WTC11 (cell line): ENCODE measurements around the gene CLTRN. TPM values are rescaled to one million over a fixed set of nuclear protein-coding genes. Genes with fewer than 3 reads are reported as not detected.
"Not testable (repeated sequence)": the region's sequence is repeated elsewhere in the genome, so short reads cannot be mapped to it uniquely, and the experiment has no call there.

Source experiments
- ATAC-seq: fragments of 200-7000 bp; cut with Tn5 transposase; 2 replicates; pipeline ENCODE4 v1.10.0; 2021; ENCODE audit warnings: mild to moderate bottlenecking, moderate library complexity
- Bru-seq: library from RNA; stranded (reverse); fragments of 400-500 nt; gene quantifications from one replicate; lab custom pipeline; 2021; lab: Mats Ljungman, UMichigan
- CTCF ChIA-PET: fragments of 300-600 bp; sonication (Branson Sonifier 250); formaldehyde crosslinking; loops from one replicate; lab custom pipeline; 2021; ENCODE audit warnings: antibody characterized with exemption; lab: Charles Lee
- POLR2A ChIA-PET: fragments of 350-600 bp; sonication (Branson Sonifier 250); formaldehyde crosslinking; loops from one replicate; lab custom pipeline; 2021; ENCODE audit warnings: antibody characterized with exemption; lab: Charles Lee
- DNase-seq: peaks from one replicate; pipeline ENCODE4 v3.0.0; 2021; ENCODE audit warnings: low spot score
- H3K27ac Mint-ChIP-seq: 2 replicates; pipeline ENCODE4 v1.8.0; 2021; ENCODE audit warnings: mixed read lengths
- H3K27me3 Mint-ChIP-seq: 2 replicates; pipeline ENCODE4 v1.8.0; 2021; ENCODE audit warnings: low read depth, mild to moderate bottlenecking, moderate library complexity, mixed read lengths
- H3K36me3 Mint-ChIP-seq: 2 replicates; pipeline ENCODE4 v1.8.0; 2021; ENCODE audit warnings: mixed read lengths
- H3K4me1 Mint-ChIP-seq: 2 replicates; pipeline ENCODE4 v1.8.0; 2022; ENCODE audit warnings: mixed read lengths
- H3K4me3 Mint-ChIP-seq: 2 replicates; pipeline ENCODE4 v1.8.0; 2021; ENCODE audit warnings: mild to moderate bottlenecking, moderate library complexity, mixed read lengths
- H3K9me3 Mint-ChIP-seq: 2 replicates; pipeline ENCODE4 v1.8.0; 2021; ENCODE audit warnings: mixed read lengths
- AR ChIP-seq: fragments of 250-450 bp; sonication (Bioruptor Pico); IDR thresholded peaks from 2 replicates; pipeline ENCODE4 v1.9.0; 2021; ENCODE audit warnings: mild to moderate bottlenecking
- CREM ChIP-seq: sonication (generic); formaldehyde crosslinking; IDR thresholded peaks from 2 replicates; pipeline ENCODE4 v1.8.1; 2022; ENCODE audit warnings: mild to moderate bottlenecking, missing genetic modification reagents, moderate library complexity
- E2F1 ChIP-seq: sonication (generic); formaldehyde crosslinking; IDR thresholded peaks from 2 replicates; pipeline ENCODE4 v1.8.0; 2022; ENCODE audit warnings: mild to moderate bottlenecking, missing genetic modification reagents
- E2F5 ChIP-seq: sonication (generic); formaldehyde crosslinking; IDR thresholded peaks from 2 replicates; pipeline ENCODE4 v1.8.1; 2022; ENCODE audit warnings: mild to moderate bottlenecking, moderate library complexity, missing genetic modification reagents
- EMX1 ChIP-seq: fragments of 250-450 bp; sonication (Bioruptor Pico); IDR thresholded peaks from 2 replicates; pipeline ENCODE4 v1.8.0; 2021; ENCODE audit warnings: mild to moderate bottlenecking
- FOXJ3 ChIP-seq: sonication (generic); formaldehyde crosslinking; IDR thresholded peaks from 2 replicates; pipeline ENCODE4 v1.9.0; 2021; ENCODE audit warnings: missing genetic modification reagents, mild to moderate bottlenecking, borderline replicate concordance
- FOXK1 ChIP-seq: sonication (generic); formaldehyde crosslinking; IDR thresholded peaks from 2 replicates; pipeline ENCODE4 v1.8.0; 2022; ENCODE audit warnings: mild to moderate bottlenecking, moderate library complexity, missing genetic modification reagents
- GTF2I ChIP-seq: fragments of 250-450 bp; sonication (Bioruptor Pico); conservative IDR thresholded peaks from 2 replicates; pipeline ENCODE4 v1.4.0; 2021; ENCODE audit warnings: mild to moderate bottlenecking
- HMGA2 ChIP-seq: fragments of 250-450 bp; sonication (Bioruptor Pico); IDR thresholded peaks from 2 replicates; pipeline ENCODE4 v1.4.0; 2021; ENCODE audit warnings: mild to moderate bottlenecking, moderate library complexity
- IRF2 ChIP-seq: sonication (generic); formaldehyde crosslinking; IDR thresholded peaks from 2 replicates; pipeline ENCODE4 v1.8.0; 2022; ENCODE audit warnings: low read depth, missing genetic modification reagents, borderline replicate concordance
- MLX ChIP-seq: sonication (generic); formaldehyde crosslinking; IDR thresholded peaks from 2 replicates; pipeline ENCODE4 v1.8.1; 2023; ENCODE audit warnings: mild to moderate bottlenecking, missing genetic modification reagents, moderate library complexity
- NR1H2 ChIP-seq: sonication (generic); formaldehyde crosslinking; IDR thresholded peaks from 2 replicates; pipeline ENCODE4 v1.9.0; 2021; ENCODE audit warnings: mild to moderate bottlenecking, moderate library complexity, missing genetic modification reagents
- RORB ChIP-seq: fragments of 250-450 bp; sonication (Bioruptor Pico); IDR thresholded peaks from 2 replicates; pipeline ENCODE4 v1.9.0; 2021; ENCODE audit warnings: mild to moderate bottlenecking
- SMAD3 ChIP-seq: sonication (generic); formaldehyde crosslinking; IDR thresholded peaks from 2 replicates; pipeline ENCODE4 v1.8.0; 2022; ENCODE audit warnings: missing genetic modification reagents, mild to moderate bottlenecking, borderline replicate concordance
- TEAD1 ChIP-seq: sonication (generic); formaldehyde crosslinking; IDR thresholded peaks from 2 replicates; pipeline ENCODE4 v1.8.0; 2022; ENCODE audit warnings: mild to moderate bottlenecking, missing genetic modification reagents
- USF2 ChIP-seq: sonication (generic); formaldehyde crosslinking; IDR thresholded peaks from 2 replicates; pipeline ENCODE4 v1.8.1; 2023; ENCODE audit warnings: mild to moderate bottlenecking, missing genetic modification reagents, moderate library complexity
- ZNF281 ChIP-seq: sonication (generic); formaldehyde crosslinking; IDR thresholded peaks from 2 replicates; pipeline ENCODE4 v1.8.0; 2023; ENCODE audit warnings: mild to moderate bottlenecking, missing genetic modification reagents
- ZNF416 ChIP-seq: fragments of 250-450 bp; sonication (Bioruptor Pico); IDR thresholded peaks from 2 replicates; pipeline ENCODE4 v1.9.0; 2021; ENCODE audit warnings: mild to moderate bottlenecking, inconsistent platforms
- ZNF423 ChIP-seq: fragments of 250-450 bp; sonication (Bioruptor Pico); IDR thresholded peaks from 2 replicates; pipeline ENCODE4 v2.1.2; 2022; ENCODE audit warnings: mild to moderate bottlenecking, moderate library complexity
- ZNF425 ChIP-seq: fragments of 250-450 bp; sonication (Bioruptor Pico); conservative IDR thresholded peaks from 2 replicates; pipeline ENCODE4 v1.9.0; 2021; ENCODE audit warnings: mild to moderate bottlenecking
- long read RNA-seq, 3 experiments: library from RNA in 1 of 3; library from capped mRNA in 1 of 3; library from polyadenylated mRNA in 1 of 3; unstranded in 2 of 3; stranded (forward) in 1 of 3; transcript quantifications; one replicate each; pipeline ENCODE4 v2.0.0, GENCODE V29; 2021
- total RNA-seq: library from RNA; stranded (reverse); gene quantifications from 3 replicates; pipeline ENCODE4 v1.2.3, GENCODE V29; 2021

The CLTRN gene
- total RNA-seq (1.4 to 2.2 TPM (median 2.2 TPM) in 3 replicates), Bru-seq, nascent RNA (percentile 55 among the genes with signal in this experiment)
- long read RNA-seq, experiment 1, partial matches to known transcripts: 0 of 6 reads
- long read RNA-seq, experiment 1, other reads (novel, unspliced or antisense): 6 of 6 reads
- long read RNA-seq, experiment 2, partial matches to known transcripts: 1 of 2 reads
- long read RNA-seq, experiment 2, other reads (novel, unspliced or antisense): 1 of 2 reads
- long read RNA-seq, experiment 3: 0 reads

GRCh38 chrX:15664487-15665444 lies at the start of gene CLTRN:
Gene CLTRN, minus strand, starts transcription at chrX:15664805. Its CDS starts 30 bp downstream, at chrX:15664775.
- Mint-ChIP-seq H3K36me3 (no peaks in the 10 kb centered on the region), H3K9me3 (no peaks in the 10 kb centered on the region), H3K4me1 (peaks cover 14% of the 10 kb centered on the region), H3K27ac (no peak within 1 kb of the TSS), H3K27me3 (no peaks in the 10 kb centered on the region; the same call in 1 of the 2 replicates), H3K4me3 (no peak within 1 kb of the TSS)
- ChIA-PET CTCF (no interaction called here), POLR2A (no interaction called here)
- TF ChIP-seq GTF2I (no peak), ZNF281 (CRISPR knock-in tag) (no peak), ZNF425 (CRISPR knock-in tag) (no peak), AR (CRISPR knock-in tag) (no peak), MLX (CRISPR knock-in tag) (no peak), TEAD1 (CRISPR knock-in tag) (no peak), FOXK1 (CRISPR knock-in tag) (no peak), FOXJ3 (no peak), IRF2 (no peak), ZNF423 (CRISPR knock-in tag) (no peak), CREM (no peak), RORB (no peak), SMAD3 (CRISPR knock-in tag) (no peak), ZNF416 (CRISPR knock-in tag) (no peak), E2F5 (CRISPR knock-in tag) (no peak), NR1H2 (CRISPR knock-in tag) (no peak), HMGA2 (no peak), USF2 (CRISPR knock-in tag) (no peak), E2F1 (no peak), EMX1 (no peak)
- ATAC-seq (no peak; the same call in 1 of the 2 replicates), DNase-seq (no peak)

GRCh38 chrX:15704273-15704672 lies 39.7 kb upstream of the CLTRN start:
- H3K4me3 Mint-ChIP-seq, DNase-seq, H3K27me3 Mint-ChIP-seq, H3K36me3 Mint-ChIP-seq, H3K4me1 Mint-ChIP-seq, H3K27ac Mint-ChIP-seq, ATAC-seq, H3K9me3 Mint-ChIP-seq, POLR2A ChIA-PET: not testable (repeated sequence)
- CTCF ChIA-PET: interaction anchor here (0.6 kb wide), 1 partner anchor 34 kb away, joined by 3 read pairs; the partner anchor contains the start of gene CA5B

- H3K9me3 Mint-ChIP-seq, H3K27ac Mint-ChIP-seq, H3K27me3 Mint-ChIP-seq, H3K4me1 Mint-ChIP-seq, DNase-seq, H3K36me3 Mint-ChIP-seq, H3K4me3 Mint-ChIP-seq, CTCF ChIA-PET, POLR2A ChIA-PET: not testable (repeated sequence)
- ATAC-seq: peak; percentile 82
Observed at GRCh38 chrX:15703809-15704208, 39.2 kb upstream of the CLTRN start.
